HepG2 (cell line): ENCODE results near the gene ZNF804A. TPM values are rescaled to one million over a fixed set of nuclear protein-coding genes. Genes with fewer than 3 reads are reported as not detected.

Source experiments
- ATAC-seq: fragments of 200-7000 bp; cut with Tn5 transposase; 3 replicates; pipeline ENCODE4 v1.9.1; 2020; ENCODE audit warnings: mild to moderate bottlenecking, moderate library complexity
- BruUV-seq: library from RNA; stranded (reverse); fragments of 400-500 nt; replicated peaks from 2 replicates; lab custom pipeline; 2021; lab: Mats Ljungman, UMichigan
- CTCF ChIA-PET: fragments of 300-600 bp; formaldehyde crosslinking; extraction: SDS; loops from one replicate; lab custom pipeline; 2021; ENCODE audit warnings: low total read pairs, inconsistent platforms, low intra/inter-chr PET ratio; lab: Yijun Ruan, JAX
- POLR2A ChIA-PET: fragments of 350-600 bp; sonication (Branson Sonifier 250); formaldehyde crosslinking; loops from one replicate; lab custom pipeline; 2020; ENCODE audit warnings: antibody characterized with exemption, inconsistent platforms; lab: Yijun Ruan, JAX
- DNase-seq: peaks from one replicate; pipeline ENCODE4 v3.0.0-alpha.2; 2015; ENCODE audit warnings: low spot score
- FAIRE-seq: peaks from 3 replicates; lab custom pipeline; 2011; peaks lifted over from hg19 to GRCh38; lab: Jason Lieb, UNC
- H2AFZ ChIP-seq: one replicate; pipeline ENCODE4 v1.6.1; 2011; ENCODE audit warnings: low read length, inconsistent platforms
- H3K27ac ChIP-seq: fragments of 300-600 bp; 3 replicates; pipeline ENCODE4 v1.8.0; 2011; ENCODE audit warnings: mixed run types, mild to moderate bottlenecking, mixed read lengths, low read length, inconsistent platforms; ENCODE audit not compliant: insufficient read depth; ENCODE audit errors: extremely low read length
- H3K27me3 ChIP-seq, 2 experiments: fragments of 200-600 bp in 1 of 2; 2 replicates in 1 of 2; 3 replicates in 1 of 2; pipeline versions ENCODE4 v1.6.0 to v1.8.0; 2011; ENCODE audit warnings: low read length in 2 of 2, mild to moderate bottlenecking in 2 of 2, moderate library complexity in 2 of 2, inconsistent platforms in 1 of 2; ENCODE audit not compliant: insufficient read depth in 2 of 2, control insufficient read depth in 1 of 2
- H3K36me3 ChIP-seq, 2 experiments: fragments of 200-600 bp in 1 of 2; replicated peaks in 1 of 2; 2 replicates in 1 of 2; 3 replicates in 1 of 2; pipeline versions ENCODE4 v1.5.1 to v1.8.0; 2011; ENCODE audit warnings: low read length in 2 of 2, inconsistent platforms in 1 of 2; ENCODE audit not compliant: insufficient read depth in 2 of 2, control insufficient read depth in 1 of 2
- H3K4me1 ChIP-seq: 2 replicates; pipeline ENCODE4 v1.5.1; 2012; ENCODE audit warnings: low read length, inconsistent platforms; ENCODE audit not compliant: insufficient read depth
- H3K4me2 ChIP-seq: 2 replicates; pipeline ENCODE4 v1.6.0; 2011; ENCODE audit warnings: low read depth, low read length, inconsistent platforms
- H3K4me3 ChIP-seq, 3 experiments: fragments of 200-600 bp in 1 of 3; sonication (generic), shearing (Covaris generic) in 1 of 3; replicated peaks in 1 of 3; 2 replicates each; pipeline ENCODE4 v1.5.1; 2011 to 2016; ENCODE audit warnings: low read length in 3 of 3, inconsistent platforms in 2 of 3, low read depth in 2 of 3, mild to moderate bottlenecking in 2 of 3, control low read depth in 1 of 3, mixed read lengths in 1 of 3; ENCODE audit not compliant: insufficient read depth in 1 of 3
- H3K79me2 ChIP-seq: one replicate; pipeline ENCODE4 v1.6.1; 2011; ENCODE audit warnings: low read length, inconsistent platforms; ENCODE audit not compliant: insufficient read depth
- H3K9ac ChIP-seq: 2 replicates; pipeline ENCODE4 v1.6.0; 2011; ENCODE audit warnings: mild to moderate bottlenecking, low read depth, low read length, inconsistent platforms; ENCODE audit not compliant: insufficient read depth
- H3K9me3 ChIP-seq: 2 replicates; pipeline ENCODE4 v1.5.1; 2012; ENCODE audit warnings: mild to moderate bottlenecking, low read length
- H4K20me1 ChIP-seq: 2 replicates; pipeline ENCODE4 v1.6.0; 2011; ENCODE audit warnings: inconsistent platforms, mild to moderate bottlenecking, low read length, moderate library complexity; ENCODE audit not compliant: insufficient read depth
- CTCF ChIP-seq: sonication (generic); formaldehyde crosslinking; IDR thresholded peaks from 2 replicates; pipeline ENCODE4 v1.5.0; 2020; ENCODE audit warnings: mild to moderate bottlenecking, missing genetic modification reagents, moderate library complexity
- MAFK ChIP-seq, 2 experiments: IDR thresholded peaks in 1 of 2; conservative IDR thresholded peaks in 1 of 2; 2 replicates each; pipeline ENCODE4 v1.6.1; 2011; ENCODE audit warnings: improper control_type of control experiment in 2 of 2, low read length in 2 of 2
- STAG1 ChIP-seq: sonication (generic); formaldehyde crosslinking; IDR thresholded peaks from 2 replicates; pipeline ENCODE4 v1.4.0; 2020; ENCODE audit warnings: missing genetic modification reagents
- TCF7 ChIP-seq: sonication (generic); IDR thresholded peaks from 2 replicates; pipeline ENCODE4 v1.6.1; 2016; ENCODE audit warnings: antibody characterized with exemption, low read depth
- WGBS: methylation state at CpG from one replicate; pipeline ENCODE4 v1.1.6; 2017; ENCODE audit warnings: low lambda C conversion rate; 5-methylcytosine and 5-hydroxymethylcytosine counted together
- in situ Hi-C: cut with HindIII; loops from 2 replicates; pipeline ENCODE4 v1.10.0; 2017; ENCODE audit warnings: low pct_unique_long_range_greater_than_20kb; ENCODE audit not compliant: extremely low pct_ligation_motif_present
- intact Hi-C: fragments of 100-400 bp; cut with micrococcal nuclease; formaldehyde crosslinking; loops from one replicate; pipeline ENCODE4 v1.10.0; 2022; ENCODE audit not compliant: unreplicated experiment
- polyA plus RNA-seq, 8 experiments: library from polyadenylated mRNA; depleted of rRNA in 3 of 8; stranded (reverse) in 7 of 8; unstranded in 1 of 8; fragments of >200 nt; fragmentation: Illumina TruSeq in 4 of 8; extraction: Trizol in 4 of 8; gene quantifications; 2 replicates each; pipeline versions ENCODE4 v1.2.1 to v1.2.3, GENCODE V29; 2011 to 2016; ENCODE audit warnings: low read depth in 4 of 8, missing spikeins in 1 of 8, mixed read lengths in 1 of 8; ENCODE audit not compliant: insufficient read depth in 1 of 8
- total RNA-seq, 5 experiments: library from RNA; depleted of rRNA; stranded (reverse); fragments of >200 nt; fragmentation: Illumina TruSeq; extraction: Trizol; gene quantifications; 2 replicates each; pipeline ENCODE4 v1.2.3, GENCODE V29; 2016; ENCODE audit warnings: low read depth in 1 of 5
- TF ChIP-seq, protein P1 (sequence below): IDR thresholded peaks from 2 replicates; pipeline ENCODE4 v1.6.1; 2016; ENCODE audit warnings: control low read depth

The ZNF804A gene
- total and polyA plus RNA-seq, 2 of the 13 experiments (the other 11 are each of a cell fraction or from before 2014, with no cell fraction given): 0.07 to 0.09 TPM

DNA sequence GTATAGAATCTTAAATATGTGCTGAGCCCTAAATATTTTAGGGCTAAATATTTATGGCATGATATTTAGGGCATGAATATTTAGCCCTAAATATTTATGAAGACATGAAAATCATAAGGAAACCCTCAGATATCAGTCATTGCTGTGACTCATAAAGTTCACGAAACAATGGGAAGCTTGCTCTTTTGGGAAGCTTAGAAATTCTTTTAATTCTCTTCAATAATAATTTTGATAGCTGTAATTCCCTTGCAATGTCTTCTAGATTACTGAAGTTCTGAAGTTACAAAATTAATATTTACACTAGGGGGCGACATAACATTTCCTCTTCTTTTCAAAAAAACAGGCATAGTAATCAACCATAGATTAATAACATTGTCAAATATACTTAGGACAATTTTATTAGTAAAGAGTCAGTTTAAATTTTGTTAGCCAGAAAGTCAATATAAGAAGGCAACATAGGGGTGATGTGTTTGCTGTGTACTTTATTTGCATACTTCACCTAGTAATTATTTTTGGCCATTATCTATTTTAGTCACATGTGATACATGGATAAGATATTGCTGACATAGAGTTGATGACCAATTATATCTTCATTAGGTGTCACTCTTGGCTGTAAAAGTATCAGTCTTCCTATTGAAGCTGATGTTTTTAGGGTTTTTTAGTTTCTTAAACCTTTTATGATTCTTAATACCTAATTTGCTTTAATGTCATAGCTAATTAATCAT, 13.2 kb downstream of the ZNF804A start:
- FAIRE-seq: no peak
- H3K4me1 ChIP-seq: no peaks in the 10 kb centered on the region
- no peak overlapping the region for H2AFZ ChIP-seq
- H3K9ac ChIP-seq: no peak overlapping the region
- ChIA-PET CTCF (no interaction called here), POLR2A (no interaction called here)
- no peak overlapping the region for H3K4me3 ChIP-seq
- H3K27ac ChIP-seq: no peak overlapping the region
- H3K27me3 ChIP-seq: no peaks in the 10 kb centered on the region
- H3K79me2 ChIP-seq: no peaks in the 10 kb centered on the region
- H3K36me3 ChIP-seq: no peaks in the 10 kb centered on the region
- no peaks in the 10 kb centered on the region for H4K20me1 ChIP-seq
- intact Hi-C loops: no loop called here
- no TSS peak for BruUV-seq
- WGBS: 1% methylated on average over 2 of the region's 2 CpGs
- no peak for ATAC-seq
- no peaks in the 10 kb centered on the region for H3K9me3 ChIP-seq
- in situ Hi-C loops: no loop called here
- TF ChIP-seq MAFK (conservative IDR thresholded peaks at IDR 0.05 in 1 of 2, IDR thresholded peaks at IDR 0.05 in 1 of 2; ENCODE audit: low read length in 2 of 2) (0 out of 4 replicates have a peak, but pooled peaks of 1 of the 2 experiments have one; percentile 1), TCF7 (no peak), STAG1 (CRISPR knock-in tag) (peak; percentile 33), CTCF (CRISPR knock-in tag) (peak; percentile 22; the same call in 1 of the 2 replicates)
- TF ChIP-seq, protein P1, sequence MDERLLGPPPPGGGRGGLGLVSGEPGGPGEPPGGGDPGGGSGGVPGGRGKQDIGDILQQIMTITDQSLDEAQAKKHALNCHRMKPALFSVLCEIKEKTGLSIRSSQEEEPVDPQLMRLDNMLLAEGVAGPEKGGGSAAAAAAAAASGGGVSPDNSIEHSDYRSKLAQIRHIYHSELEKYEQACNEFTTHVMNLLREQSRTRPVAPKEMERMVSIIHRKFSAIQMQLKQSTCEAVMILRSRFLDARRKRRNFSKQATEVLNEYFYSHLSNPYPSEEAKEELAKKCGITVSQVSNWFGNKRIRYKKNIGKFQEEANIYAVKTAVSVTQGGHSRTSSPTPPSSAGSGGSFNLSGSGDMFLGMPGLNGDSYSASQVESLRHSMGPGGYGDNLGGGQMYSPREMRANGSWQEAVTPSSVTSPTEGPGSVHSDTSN: no peak
- H3K4me2 ChIP-seq: no peak overlapping the region
- DNase-seq: no peak
